Naive B cell (primary cell): ENCODE measurements around the gene HS6ST1. TPM values are rescaled to one million over a fixed set of nuclear protein-coding genes. Genes with fewer than 3 reads are reported as not detected.
A peak's percentile ranks its signal among the peaks of the same experiment; 100 is the strongest.

Source experiments
- ATAC-seq, 2 donors: fragments of 150-1000 bp; cut with Tn5 transposase; 2 replicates each; pipeline ENCODE4 v1.10.0; 2021; ENCODE audit warnings: low read depth in 2 of 2, mild to moderate bottlenecking in 2 of 2, moderate library complexity in 2 of 2
- DNase-seq: peaks from one replicate; pipeline ENCODE4 v3.0.0; 2022
- H3K27ac Mint-ChIP-seq, 6 donors: one replicate each; pipeline ENCODE4 v1.8.0; 2020 to 2022; ENCODE audit warnings: mild to moderate bottlenecking in 6 of 6, mixed read lengths in 6 of 6, moderate library complexity in 5 of 6, inconsistent platforms in 2 of 6
- H3K27me3 Mint-ChIP-seq, 3 donors: one replicate each; pipeline ENCODE4 v1.8.0; 2021 to 2022; ENCODE audit warnings: mixed read lengths in 3 of 3, mild to moderate bottlenecking in 1 of 3
- H3K36me3 Mint-ChIP-seq, 2 donors: one replicate each; pipeline ENCODE4 v1.8.0; 2020 to 2022; ENCODE audit warnings: mixed read lengths in 2 of 2, inconsistent platforms in 1 of 2, mild to moderate bottlenecking in 1 of 2
- H3K4me1 Mint-ChIP-seq, 3 donors: one replicate each; pipeline ENCODE4 v1.8.0; 2020 to 2022; ENCODE audit warnings: mixed read lengths in 3 of 3, inconsistent platforms in 1 of 3, mild to moderate bottlenecking in 1 of 3, moderate library complexity in 1 of 3
- H3K4me3 Mint-ChIP-seq, 8 donors: one replicate each; pipeline ENCODE4 v1.8.0; 2020 to 2022; ENCODE audit warnings: mild to moderate bottlenecking in 8 of 8, mixed read lengths in 8 of 8, moderate library complexity in 8 of 8, inconsistent platforms in 2 of 8
- H3K9me3 Mint-ChIP-seq, 7 donors: one replicate each; pipeline ENCODE4 v1.8.0; 2020 to 2022; ENCODE audit warnings: mixed read lengths in 7 of 7, mild to moderate bottlenecking in 5 of 7, inconsistent platforms in 2 of 7, moderate library complexity in 1 of 7
- polyA plus RNA-seq, 6 donors: library from polyadenylated mRNA; unstranded; fragments of 300-500 nt; fragmentation: Illumina TruSeq; gene quantifications; one replicate each; pipeline ENCODE4 v1.2.3, GENCODE V29; 2021; ENCODE audit warnings: low read depth in 6 of 6

Gene HS6ST1
- polyA plus RNA-seq, 6 donors from 2014 or later = 3.3 to 11.5 (median 6.8) TPM

GRCh38 chr2:128308889-128309279 is 9.8 kb downstream of the HS6ST1 start:
- H3K36me3 Mint-ChIP-seq = no peaks in the 10 kb centered on the region
- H3K27me3 Mint-ChIP-seq = no peaks in the 10 kb centered on the region
- peaks cover 38 to 71% (median 63%) of the 10 kb centered on the region in 3 donors for H3K4me1 Mint-ChIP-seq
- H3K27ac Mint-ChIP-seq = no peak overlapping the region
- H3K9me3 Mint-ChIP-seq = no peaks in the 10 kb centered on the region
- DNase-seq = no peak
- no peak for ATAC-seq
- peak overlapping the region in 1 of 8 donors; percentile 21 for H3K4me3 Mint-ChIP-seq

DNA sequence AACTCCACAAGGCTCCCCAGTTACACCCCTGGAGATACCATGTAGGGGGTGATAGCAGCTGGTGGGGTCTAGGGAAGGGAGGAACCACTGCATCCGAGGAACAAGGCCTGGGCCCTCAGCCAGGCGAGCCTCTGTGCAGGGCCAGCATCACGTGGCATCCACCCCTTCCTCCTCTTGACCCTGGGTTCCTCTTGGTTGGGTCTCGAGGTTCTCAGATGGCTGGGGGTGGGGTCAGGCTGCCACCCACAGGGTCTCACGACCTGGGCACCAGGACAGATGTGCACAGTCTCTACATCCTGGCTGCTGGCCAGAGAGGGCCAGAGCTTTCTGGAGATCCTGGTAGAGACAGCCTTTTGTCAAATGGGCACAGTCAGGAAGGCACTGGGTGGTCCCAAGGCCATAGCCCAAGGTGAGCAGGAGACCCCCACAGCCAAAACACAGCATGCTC is 10.4 kb downstream of the HS6ST1 start:
- Mint-ChIP-seq H3K4me3 (no peak overlapping the region), H3K27ac (no peak overlapping the region), H3K9me3 (no peaks in the 10 kb centered on the region), H3K27me3 (no peaks in the 10 kb centered on the region), H3K4me1 (peaks cover 39 to 73% (median 62%) of the 10 kb centered on the region in 3 donors), H3K36me3 (no peaks in the 10 kb centered on the region)
- no peak for DNase-seq
- no peak for ATAC-seq

GRCh38 chr2:128307595-128307994 is 11.1 kb downstream of the HS6ST1 start:
- Mint-ChIP-seq H3K27ac (peak overlapping the region in 1 of 6 donors; percentile 24), H3K4me1 (peaks cover 46 to 76% (median 62%) of the 10 kb centered on the region in 3 donors), H3K4me3 (peak overlapping the region in 1 of 8 donors; percentile 57), H3K36me3 (no peaks in the 10 kb centered on the region), H3K27me3 (no peaks in the 10 kb centered on the region), H3K9me3 (no peaks in the 10 kb centered on the region)
- DNase-seq (no peak), ATAC-seq (no peak)

DNA sequence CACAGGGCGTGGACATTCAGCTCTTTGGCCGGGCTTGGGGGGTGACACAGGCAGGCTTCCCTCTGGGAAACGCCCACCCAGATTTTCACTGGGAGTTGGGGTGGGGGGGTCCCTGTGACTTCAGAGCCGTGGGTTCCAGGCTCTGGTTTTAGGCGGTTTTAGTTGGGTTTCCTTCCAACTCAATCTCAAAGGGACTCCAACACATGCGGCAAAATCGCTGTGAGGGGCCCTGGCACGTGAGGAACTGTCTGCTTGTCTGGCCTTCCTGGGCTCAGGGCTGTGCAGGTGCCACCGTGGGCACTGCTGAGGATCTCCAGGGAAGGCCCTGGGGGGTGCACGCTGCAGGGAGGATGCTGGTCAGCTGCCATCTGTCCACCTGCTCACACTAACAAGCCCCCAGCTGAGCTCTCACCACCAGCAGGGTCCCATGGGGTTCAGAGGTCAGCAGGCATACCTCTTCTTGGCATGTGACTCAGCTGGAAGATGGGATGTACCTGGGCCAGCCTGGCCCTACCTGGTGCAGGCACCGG is 11.7 kb downstream of the HS6ST1 start:
- ATAC-seq (no peak), DNase-seq (no peak)
- Mint-ChIP-seq H3K4me3 (no peak overlapping the region), H3K27me3 (no peaks in the 10 kb centered on the region), H3K36me3 (no peaks in the 10 kb centered on the region), H3K27ac (peak overlapping the region in 1 of 6 donors; percentile 57), H3K4me1 (peaks cover 49 to 76% (median 60%) of the 10 kb centered on the region in 3 donors), H3K9me3 (no peaks in the 10 kb centered on the region)

- peak overlapping the region in 3 of 6 donors; percentile 19 to 53 (median 26) for H3K27ac Mint-ChIP-seq
- no peak for DNase-seq
- no peaks in the 10 kb centered on the region for H3K9me3 Mint-ChIP-seq
- ATAC-seq = no peak
- H3K4me3 Mint-ChIP-seq = peak overlapping the region in 2 of 8 donors; percentile 30 to 61
- H3K36me3 Mint-ChIP-seq = no peaks in the 10 kb centered on the region
- no peaks in the 10 kb centered on the region for H3K27me3 Mint-ChIP-seq
- peaks cover 46 to 77% (median 58%) of the 10 kb centered on the region in 3 donors for H3K4me1 Mint-ChIP-seq
Observed at GRCh38 chr2:128306081-128306930, 12.4 kb downstream of the HS6ST1 start.

DNA sequence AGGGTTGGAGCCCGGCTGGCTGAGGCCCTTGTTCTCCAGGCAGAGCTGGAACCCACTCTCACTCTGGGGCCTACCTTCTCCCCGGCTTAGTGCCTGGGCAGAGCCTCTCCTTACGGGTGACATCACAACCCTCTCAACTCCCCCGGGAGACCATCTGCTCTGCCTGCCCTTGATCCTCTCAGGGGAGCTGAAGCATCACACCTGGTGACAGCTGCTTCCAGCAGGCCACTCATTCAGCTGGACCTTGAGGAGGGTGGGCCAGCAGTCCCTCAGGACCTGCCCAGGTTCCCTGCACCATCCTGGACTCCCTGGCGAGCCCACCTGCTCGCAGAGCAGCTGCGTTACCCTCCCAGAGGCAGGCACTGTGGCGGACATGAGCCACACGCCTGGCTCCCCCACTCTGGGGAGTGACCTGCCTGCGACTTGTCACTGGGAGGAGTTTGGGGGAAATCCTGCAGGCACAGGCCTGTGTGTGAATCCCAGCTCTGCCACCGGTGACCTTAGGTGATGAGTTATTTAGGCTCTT is 13.1 kb downstream of the HS6ST1 start:
- H3K27me3 Mint-ChIP-seq = no peaks in the 10 kb centered on the region
- H3K27ac Mint-ChIP-seq = peak overlapping the region in 3 of 6 donors; percentile 52 to 78 (median 75)
- DNase-seq = peak; percentile 25
- peak; percentile 75 to 87 for ATAC-seq
- H3K9me3 Mint-ChIP-seq = no peaks in the 10 kb centered on the region
- no peaks in the 10 kb centered on the region for H3K36me3 Mint-ChIP-seq
- H3K4me1 Mint-ChIP-seq = peaks cover 39 to 70% (median 51%) of the 10 kb centered on the region in 3 donors
- H3K4me3 Mint-ChIP-seq = peak overlapping the region in 1 of 8 donors; percentile 61

GRCh38 chr2:128304715-128305554 is 13.7 kb downstream of the HS6ST1 start:
- no peak for DNase-seq
- no peaks in the 10 kb centered on the region for H3K27me3 Mint-ChIP-seq
- H3K4me1 Mint-ChIP-seq = peaks cover 38 to 67% (median 47%) of the 10 kb centered on the region in 3 donors
- H3K36me3 Mint-ChIP-seq = no peaks in the 10 kb centered on the region
- H3K27ac Mint-ChIP-seq = peak overlapping the region in 1 of 6 donors; percentile 75
- H3K9me3 Mint-ChIP-seq = no peaks in the 10 kb centered on the region
- ATAC-seq = no peak
- H3K4me3 Mint-ChIP-seq = peak overlapping the region in 1 of 8 donors; percentile 59

DNA sequence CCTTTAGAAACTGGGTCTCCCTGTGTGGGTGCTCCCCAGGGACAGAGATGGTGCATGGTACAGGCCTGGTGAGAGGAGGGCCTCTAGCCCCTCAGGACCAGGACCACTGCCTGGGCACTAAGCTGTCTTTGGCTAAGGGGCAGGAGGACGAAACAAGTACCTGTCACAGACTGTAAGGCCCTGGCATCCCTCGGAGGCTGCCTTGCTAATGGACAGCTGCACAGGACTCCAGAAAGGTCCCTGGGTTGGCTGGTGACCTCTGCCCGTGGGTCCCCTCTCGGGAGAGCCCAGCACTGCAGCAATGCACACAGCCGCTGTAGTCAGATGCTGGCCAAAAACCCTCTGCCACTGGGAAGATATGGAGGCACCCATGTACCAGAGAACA is 14.3 kb downstream of the HS6ST1 start:
- Mint-ChIP-seq H3K27me3 (no peaks in the 10 kb centered on the region), H3K27ac (peak overlapping the region in 2 of 6 donors; percentile 16 to 32), H3K9me3 (no peaks in the 10 kb centered on the region)

GRCh38 chr2:128303911-128304310 is 14.8 kb downstream of the HS6ST1 start:
- Mint-ChIP-seq H3K36me3 (peaks cover 0 to 6% of the 10 kb centered on the region in 2 donors), H3K27me3 (no peaks in the 10 kb centered on the region), H3K4me3 (no peak overlapping the region), H3K4me1 (peaks cover 38 to 68% (median 42%) of the 10 kb centered on the region in 3 donors), H3K27ac (peak overlapping the region in 3 of 6 donors; percentile 12 to 32 (median 16)), H3K9me3 (peaks cover 0 to 2% (median 0%) of the 10 kb centered on the region in 7 donors)
- no peak for ATAC-seq
- no peak for DNase-seq

More for the DNA sequence above, 14.3 kb downstream of the HS6ST1 start:
- ATAC-seq = no peak
- no peak for DNase-seq
- peaks cover 35 to 64% (median 42%) of the 10 kb centered on the region in 3 donors for H3K4me1 Mint-ChIP-seq
- H3K4me3 Mint-ChIP-seq = no peak overlapping the region
- H3K36me3 Mint-ChIP-seq = peaks cover 0 to 1% of the 10 kb centered on the region in 2 donors

- DNase-seq (no peak), ATAC-seq (no peak)
- peaks cover 4 to 12% of the 10 kb centered on the region in 2 donors for H3K36me3 Mint-ChIP-seq
- peak overlapping the region in 1 of 8 donors; percentile 12 for H3K4me3 Mint-ChIP-seq
- peaks cover 38 to 64% (median 42%) of the 10 kb centered on the region in 3 donors for H3K4me1 Mint-ChIP-seq
- peaks cover 0 to 4% (median 4%) of the 10 kb centered on the region in 7 donors for H3K9me3 Mint-ChIP-seq
- H3K27me3 Mint-ChIP-seq = no peaks in the 10 kb centered on the region
- H3K27ac Mint-ChIP-seq = peak overlapping the region in 2 of 6 donors; percentile 54 to 84
Observed at GRCh38 chr2:128303095-128303791, 15.4 kb downstream of the HS6ST1 start.

- Mint-ChIP-seq H3K27me3 (no peaks in the 10 kb centered on the region), H3K36me3 (peaks cover 5 to 17% of the 10 kb centered on the region in 2 donors), H3K4me1 (peaks cover 34 to 61% (median 42%) of the 10 kb centered on the region in 3 donors), H3K27ac (peak overlapping the region in 1 of 6 donors; percentile 84), H3K4me3 (peak overlapping the region in 1 of 8 donors; percentile 12), H3K9me3 (peaks cover 0 to 7% (median 5%) of the 10 kb centered on the region in 7 donors)
- no peak for ATAC-seq
- no peak for DNase-seq
Observed at GRCh38 chr2:128302744-128303067, 16.0 kb downstream of the HS6ST1 start.

GRCh38 chr2:128302011-128302743 is 16.5 kb downstream of the HS6ST1 start:
- H3K36me3 Mint-ChIP-seq = peaks cover 5 to 17% of the 10 kb centered on the region in 2 donors
- no peak overlapping the region for H3K4me3 Mint-ChIP-seq
- peaks cover 34 to 61% (median 38%) of the 10 kb centered on the region in 3 donors for H3K4me1 Mint-ChIP-seq
- ATAC-seq (no peak), DNase-seq (no peak)
- peaks cover 0 to 7% (median 5%) of the 10 kb centered on the region in 7 donors for H3K9me3 Mint-ChIP-seq
- H3K27ac Mint-ChIP-seq = no peak overlapping the region
- no peaks in the 10 kb centered on the region for H3K27me3 Mint-ChIP-seq
